Transverse colon (tissue), 4 donors: Measurements from ENCODE around the gene STK38L.

Experiments used
- CTCF ChIP-seq, 5 experiments: fragments of 200-600 bp in 3 of 5; fragments of 450-650 bp in 2 of 5; sonication (generic) in 3 of 5; IDR thresholded peaks; 1 replicate in 2 of 5; 2 replicates in 3 of 5; pipeline ENCODE4 v1.5.1; 2016 to 2017; ENCODE audit warnings: antibody characterized with exemption in 5 of 5, inconsistent platforms in 3 of 5, mild to moderate bottlenecking in 2 of 5, moderate library complexity in 1 of 5
- EP300 ChIP-seq: sonication (generic); formaldehyde crosslinking; IDR thresholded peaks from one replicate; pipeline ENCODE4 v1.6.1; 2017; ENCODE audit warnings: antibody characterized with exemption, low read depth
- POLR2AphosphoS5 ChIP-seq, 3 donors: sonication (generic); formaldehyde crosslinking; IDR thresholded peaks; one replicate each; pipeline ENCODE4 v1.6.1; 2016; ENCODE audit warnings: antibody characterized with exemption in 3 of 3

GRCh38 chr12:27226407-27226929, 17.6 kb upstream of the STK38L start:
- no peak for TF ChIP-seq EP300
- TF ChIP-seq CTCF (IDR thresholded peaks at IDR 0.05): no peak
- TF ChIP-seq POLR2AphosphoS5 (IDR thresholded peaks at IDR 0.05): no peak
